Brain microvascular endothelial cell (primary cell): Measurements from ENCODE around the gene GNAT1.

ENCODE experiments used
- DNase-seq: peaks from one replicate; pipeline ENCODE4 v3.0.0-alpha.2; 2020
- H3K27ac ChIP-seq: fragments of 250-450 bp; sonication (Bioruptor Pico); 2 replicates; pipeline ENCODE4 v1.5.1; 2020; ENCODE audit warnings: mild to moderate bottlenecking, moderate library complexity
- H3K27me3 ChIP-seq: fragments of 250-450 bp; sonication (Bioruptor Pico); replicated peaks from 2 replicates; pipeline ENCODE4 v1.5.1; 2020; ENCODE audit warnings: mild to moderate bottlenecking
- H3K36me3 ChIP-seq: fragments of 250-450 bp; sonication (Bioruptor Pico); replicated peaks from 2 replicates; pipeline ENCODE4 v1.5.1; 2020; ENCODE audit warnings: mild to moderate bottlenecking
- H3K4me3 ChIP-seq: 2 replicates; pipeline ENCODE4 v1.5.1; 2011; ENCODE audit warnings: low read depth, mild to moderate bottlenecking, control low read depth, low read length, moderate library complexity
- in situ Hi-C: cut with HindIII; loops from 2 replicates; pipeline ENCODE4 v1.10.0; 2017; ENCODE audit warnings: low sequenced_read_pairs, low pct_ligation_motif_present
- TF ChIP-seq, protein P1 (sequence below): IDR thresholded peaks from 2 replicates; pipeline ENCODE4 v1.5.1; 2011; ENCODE audit warnings: low read depth, mild to moderate bottlenecking, moderate library complexity, low read length, control low read depth, inconsistent platforms; ENCODE audit errors: missing control alignments

The GNAT1 gene

DNA sequence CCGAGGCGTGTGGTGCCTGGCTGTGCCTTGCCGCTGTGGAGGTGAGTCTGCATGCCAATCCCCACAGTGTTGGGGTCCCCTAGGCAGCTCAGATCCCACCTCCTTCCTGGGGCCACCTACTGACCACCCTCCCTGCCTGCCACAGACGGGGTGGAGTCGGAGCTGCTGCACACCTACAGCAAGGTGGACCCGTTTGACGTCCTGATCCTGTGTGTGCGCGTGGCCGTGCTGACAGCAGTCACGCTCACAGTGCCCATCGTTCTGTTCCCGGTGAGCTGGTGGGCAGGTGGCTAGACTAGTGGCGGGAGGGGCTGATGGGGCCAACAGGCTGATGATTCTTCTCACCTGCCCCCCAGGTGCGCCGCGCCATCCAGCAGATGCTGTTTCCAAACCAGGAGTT, 27.0 kb downstream of the GNAT1 start:
- in situ Hi-C loops: no loop called here
- Histone ChIP-seq H3K27me3 (no peaks in the 10 kb centered on the region), H3K4me3 (no peak overlapping the region), H3K36me3 (no peaks in the 10 kb centered on the region), H3K27ac (no peak overlapping the region)
- TF ChIP-seq, protein P1, sequence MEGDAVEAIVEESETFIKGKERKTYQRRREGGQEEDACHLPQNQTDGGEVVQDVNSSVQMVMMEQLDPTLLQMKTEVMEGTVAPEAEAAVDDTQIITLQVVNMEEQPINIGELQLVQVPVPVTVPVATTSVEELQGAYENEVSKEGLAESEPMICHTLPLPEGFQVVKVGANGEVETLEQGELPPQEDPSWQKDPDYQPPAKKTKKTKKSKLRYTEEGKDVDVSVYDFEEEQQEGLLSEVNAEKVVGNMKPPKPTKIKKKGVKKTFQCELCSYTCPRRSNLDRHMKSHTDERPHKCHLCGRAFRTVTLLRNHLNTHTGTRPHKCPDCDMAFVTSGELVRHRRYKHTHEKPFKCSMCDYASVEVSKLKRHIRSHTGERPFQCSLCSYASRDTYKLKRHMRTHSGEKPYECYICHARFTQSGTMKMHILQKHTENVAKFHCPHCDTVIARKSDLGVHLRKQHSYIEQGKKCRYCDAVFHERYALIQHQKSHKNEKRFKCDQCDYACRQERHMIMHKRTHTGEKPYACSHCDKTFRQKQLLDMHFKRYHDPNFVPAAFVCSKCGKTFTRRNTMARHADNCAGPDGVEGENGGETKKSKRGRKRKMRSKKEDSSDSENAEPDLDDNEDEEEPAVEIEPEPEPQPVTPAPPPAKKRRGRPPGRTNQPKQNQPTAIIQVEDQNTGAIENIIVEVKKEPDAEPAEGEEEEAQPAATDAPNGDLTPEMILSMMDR: no peak
- DNase-seq: no peak

DNA sequence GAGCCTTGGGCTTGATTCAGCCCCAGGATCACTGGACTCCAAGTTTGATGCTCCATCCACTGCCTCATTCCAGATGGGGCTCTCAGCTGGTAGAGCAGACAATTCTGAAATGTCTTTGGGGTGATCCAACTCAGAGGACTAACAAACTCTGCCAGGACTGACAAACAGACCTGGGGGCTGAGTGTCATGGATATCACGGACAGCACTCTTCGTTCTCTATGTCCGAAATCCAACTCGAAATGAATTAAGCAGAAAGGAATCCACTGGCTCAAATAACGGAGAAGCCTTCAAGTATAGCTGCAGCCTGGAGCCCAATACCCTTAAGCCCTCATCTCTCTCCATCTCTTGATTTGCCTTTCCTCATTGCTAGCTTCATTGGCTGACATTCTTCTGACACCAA, 27.9 kb downstream of the GNAT1 start:
- Histone ChIP-seq H3K36me3 (no peaks in the 10 kb centered on the region), H3K27me3 (no peaks in the 10 kb centered on the region), H3K27ac (no peak overlapping the region), H3K4me3 (no peak overlapping the region)
- in situ Hi-C loops: no loop called here
- TF ChIP-seq, protein P1: no peak
- no peak for DNase-seq

DNA sequence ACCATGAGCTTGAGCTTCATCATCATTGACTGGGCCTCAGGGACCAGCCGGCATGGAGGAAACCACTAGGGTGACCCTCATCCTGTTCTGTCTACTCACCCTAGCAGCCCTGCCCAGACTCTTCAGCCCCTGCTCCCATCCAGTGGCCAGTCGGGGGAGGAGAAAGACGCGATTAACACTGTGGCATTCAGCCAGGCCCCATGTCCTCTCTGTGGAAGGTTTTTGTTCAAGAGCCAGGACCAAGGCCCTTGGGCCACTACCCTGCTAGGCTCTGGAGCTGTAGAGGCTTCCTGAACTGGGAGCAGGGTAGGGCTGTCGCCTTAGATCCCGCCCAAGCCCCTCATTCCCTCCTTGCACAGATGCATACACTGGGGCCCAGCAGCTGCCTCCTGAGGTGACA, 28.7 kb downstream of the GNAT1 start:
- Histone ChIP-seq H3K36me3 (no peaks in the 10 kb centered on the region), H3K4me3 (no peak overlapping the region), H3K27me3 (no peaks in the 10 kb centered on the region), H3K27ac (no peak overlapping the region)
- TF ChIP-seq, protein P1: no peak
- in situ Hi-C loops: no loop called here
- DNase-seq: no peak

DNA sequence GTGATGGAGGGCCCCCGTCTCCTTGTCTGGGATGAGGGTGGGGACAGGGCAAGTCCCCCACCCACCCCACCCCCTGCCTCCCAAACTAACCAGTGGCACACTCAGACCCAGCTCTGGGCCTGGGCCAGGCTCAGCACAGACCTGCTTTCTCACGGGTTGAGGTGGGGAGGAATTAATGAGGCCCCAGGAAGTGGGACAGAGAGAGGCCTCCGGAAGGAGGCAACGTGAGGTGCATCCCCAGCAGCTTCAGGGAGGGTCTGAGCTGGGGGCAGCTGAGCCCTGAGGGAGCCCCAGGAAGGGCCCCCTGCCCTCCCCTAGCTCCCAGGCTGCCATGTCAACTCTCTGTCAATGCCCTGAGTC, 29.6 kb downstream of the GNAT1 start:
- no peak overlapping the region for H3K4me3 ChIP-seq
- H3K36me3 ChIP-seq: no peaks in the 10 kb centered on the region
- DNase-seq: no peak
- no peak overlapping the region for H3K27ac ChIP-seq
- in situ Hi-C loops: no loop called here
- no peaks in the 10 kb centered on the region for H3K27me3 ChIP-seq
- TF ChIP-seq, protein P1: no peak

DNA sequence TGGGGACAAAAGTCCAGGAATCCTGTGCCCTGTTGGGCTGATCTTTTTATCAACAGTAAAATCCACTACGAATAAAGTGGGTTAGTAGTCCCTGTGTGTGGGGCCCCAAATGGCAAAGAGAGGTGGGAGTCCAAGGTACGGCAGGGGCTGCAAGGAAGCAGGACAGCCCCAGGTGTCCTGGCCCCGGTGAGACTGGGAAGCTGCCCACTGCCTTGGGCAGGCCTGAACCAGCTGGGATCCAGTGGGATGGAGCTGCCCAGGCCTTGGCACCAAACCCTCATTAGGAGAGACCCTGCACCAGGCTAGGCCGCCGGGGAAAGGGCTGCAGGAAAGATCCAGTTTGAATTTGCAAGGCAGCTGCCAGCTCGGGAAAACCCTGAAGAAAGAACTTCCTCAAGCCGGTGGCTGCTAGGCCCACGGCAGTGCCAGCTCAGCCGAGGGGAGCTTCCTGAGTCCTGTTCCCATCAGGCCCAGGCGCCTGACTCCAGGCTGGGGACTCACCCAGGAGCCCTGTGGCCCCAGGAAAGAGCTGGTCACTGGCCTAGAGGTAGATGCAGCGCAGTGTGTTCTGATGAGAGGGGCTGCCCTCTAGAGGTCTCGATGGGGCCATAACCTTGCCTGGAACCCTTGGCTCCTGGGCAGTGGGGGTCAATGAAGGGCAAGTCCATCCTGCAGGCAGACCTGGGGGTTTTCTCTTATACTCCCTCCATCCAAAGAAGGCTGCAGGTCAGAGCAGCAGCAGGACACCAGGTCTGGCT, 30.2 kb downstream of the GNAT1 start:
- H3K27ac ChIP-seq: no peak overlapping the region
- H3K4me3 ChIP-seq: no peak overlapping the region
- no peaks in the 10 kb centered on the region for H3K27me3 ChIP-seq
- H3K36me3 ChIP-seq: no peaks in the 10 kb centered on the region
- no peak for DNase-seq
- TF ChIP-seq, protein P1: no peak
- in situ Hi-C loops: no loop called here

DNA sequence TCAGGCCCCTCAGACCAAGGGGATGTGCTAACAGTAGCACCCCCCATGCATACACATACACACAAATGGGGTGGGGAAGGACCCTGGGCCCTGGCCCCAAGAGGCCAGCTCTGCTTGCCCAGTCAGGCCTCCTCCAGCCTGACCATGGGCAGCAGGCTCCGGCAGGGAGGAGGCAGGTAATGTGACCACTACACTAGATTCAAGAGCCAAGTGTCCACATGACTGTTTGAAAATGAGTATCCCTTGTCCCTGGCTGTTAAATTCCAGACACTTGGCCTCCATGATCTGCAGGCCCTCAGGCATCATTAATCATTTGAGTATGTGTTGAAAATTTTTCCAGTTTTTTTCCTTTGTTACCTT, 30.7 kb downstream of the GNAT1 start:
- no peak overlapping the region for H3K27ac ChIP-seq
- H3K27me3 ChIP-seq: no peaks in the 10 kb centered on the region
- DNase-seq: no peak
- in situ Hi-C loops: no loop called here
- TF ChIP-seq, protein P1: no peak
- no peak overlapping the region for H3K4me3 ChIP-seq
- H3K36me3 ChIP-seq: no peaks in the 10 kb centered on the region
